ENCODE data around the gene ZNF182. TPM values are rescaled to one million over a fixed set of nuclear protein-coding genes. Genes with fewer than 3 reads are reported as not detected.
"Not testable (repeated sequence)": the region's sequence is repeated elsewhere in the genome, so short reads cannot be mapped to it uniquely, and the experiment has no call there.

ZNF182 gene
- total and polyA plus RNA-seq, 7 donors, result 0.60 to 6.4 (median 3.9) TPM

- Histone ChIP-seq H3K4me1 (no peaks in the 10 kb centered on the region), H3K36me3 (peaks cover 0 to 10% (median 0%) of the 10 kb centered on the region in 4 donors), H3K4me3 (no peak overlapping the region), H3K27ac (no peak overlapping the region), H3K9me3 (no peaks in the 10 kb centered on the region), H3K27me3 (no peaks in the 10 kb centered on the region)
- TF ChIP-seq CTCF (IDR thresholded peaks at IDR 0.05) (no peak), POLR2A (IDR thresholded peaks at IDR 0.05) (no peak), POLR2AphosphoS5 (IDR thresholded peaks at IDR 0.05) (no peak), EP300 (IDR thresholded peaks at IDR 0.05) (no peak)
- 80 to 92% methylated on average over 5 of the region's 5 CpGs for WGBS, 2 donors
- no peak for DNase-seq
- intact Hi-C loops (cut with DNase I), result no loop called here
These were observed 12.3 kb downstream of the ZNF182 start for GRCh38 chrX:47991263-47992094.

GRCh38 chrX:47976254-47977151 lies 27.3 kb downstream of the ZNF182 start:
- WGBS, 2 donors, result 96% methylated on average over 6 of the region's 6 CpGs
- no peak for DNase-seq
- Histone ChIP-seq H3K4me1 (no peaks in the 10 kb centered on the region), H3K27ac (no peak overlapping the region), H3K36me3 (peaks cover 6 to 46% (median 7%) of the 10 kb centered on the region in 4 donors), H3K27me3 (no peaks in the 10 kb centered on the region), H3K9me3 (peaks cover 0 to 21% (median 10%) of the 10 kb centered on the region in 4 donors), H3K4me3 (no peak overlapping the region)
- intact Hi-C loops (cut with DNase I), result no loop called here
- TF ChIP-seq CTCF (IDR thresholded peaks at IDR 0.05), result no peak
- TF ChIP-seq POLR2AphosphoS5 (IDR thresholded peaks at IDR 0.05), result no peak
- TF ChIP-seq POLR2A (IDR thresholded peaks at IDR 0.05), result no peak
- no peak for TF ChIP-seq EP300 (IDR thresholded peaks at IDR 0.05)

- Histone ChIP-seq H3K4me1 (no peaks in the 10 kb centered on the region), H3K9me3 (peaks cover 0 to 21% (median 10%) of the 10 kb centered on the region in 4 donors), H3K27me3 (no peaks in the 10 kb centered on the region), H3K27ac (no peak overlapping the region), H3K4me3 (no peak overlapping the region), H3K36me3 (peaks cover 4 to 18% (median 6%) of the 10 kb centered on the region in 4 donors)
- TF ChIP-seq POLR2A (IDR thresholded peaks at IDR 0.05), result no peak
- no peak for DNase-seq
- intact Hi-C loops (cut with DNase I), result no loop called here
- WGBS, 2 donors, result 95 to 96% methylated on average over 3 of the region's 3 CpGs
These were observed 30.6 kb downstream of the ZNF182 start for GRCh38 chrX:47973235-47973634.

GRCh38 chrX:47965526-47965925 lies 38.3 kb downstream of the ZNF182 start:
- DNase-seq; intact Hi-C loops (cut with DNase I); H3K4me3 ChIP-seq; H3K36me3 ChIP-seq; H3K9me3 ChIP-seq; H3K27ac ChIP-seq; H3K4me1 ChIP-seq; H3K27me3 ChIP-seq: not testable (repeated sequence)
- WGBS, 2 donors, result 95% methylated on average over 14 of the region's 14 CpGs

- H3K27ac ChIP-seq; H3K4me1 ChIP-seq; H3K4me3 ChIP-seq; H3K27me3 ChIP-seq; intact Hi-C loops (cut with DNase I); DNase-seq; H3K36me3 ChIP-seq; H3K9me3 ChIP-seq: not testable (repeated sequence)
- 88 to 90% methylated on average over 6 of the region's 6 CpGs for WGBS, 2 donors
These were observed 42.0 kb downstream of the ZNF182 start for GRCh38 chrX:47961830-47962229.

- H3K27me3 ChIP-seq, result no peaks in the 10 kb centered on the region
- 82 to 88% methylated on average over 2 of the region's 2 CpGs for WGBS, 2 donors
- no peaks in the 10 kb centered on the region for H3K36me3 ChIP-seq
- no peaks in the 10 kb centered on the region for H3K9me3 ChIP-seq
- TF ChIP-seq POLR2AphosphoS5 (IDR thresholded peaks at IDR 0.05), result no peak
- no peak for TF ChIP-seq EP300 (IDR thresholded peaks at IDR 0.05)
- TF ChIP-seq POLR2A (IDR thresholded peaks at IDR 0.05), result no peak
- no peak for TF ChIP-seq CTCF (IDR thresholded peaks at IDR 0.05)
- no peak for DNase-seq
- H3K4me1 ChIP-seq, result no peaks in the 10 kb centered on the region
- intact Hi-C loops (cut with DNase I), result no loop called here
- no peak overlapping the region for H3K4me3 ChIP-seq
- H3K27ac ChIP-seq, result no peak overlapping the region
These were observed 43.4 kb downstream of the ZNF182 start for GRCh38 chrX:47960406-47960805.
